HG03095 (cell line): ENCODE measurements around the gene FOXL1.

ENCODE experiments used
- ATAC-seq: cut with Tn5 transposase; IDR thresholded peaks from one replicate; pipeline ENCODE4 v1.9.1; 2021; ENCODE audit warnings: moderate library complexity; ENCODE audit not compliant: unreplicated experiment

Gene FOXL1

DNA sequence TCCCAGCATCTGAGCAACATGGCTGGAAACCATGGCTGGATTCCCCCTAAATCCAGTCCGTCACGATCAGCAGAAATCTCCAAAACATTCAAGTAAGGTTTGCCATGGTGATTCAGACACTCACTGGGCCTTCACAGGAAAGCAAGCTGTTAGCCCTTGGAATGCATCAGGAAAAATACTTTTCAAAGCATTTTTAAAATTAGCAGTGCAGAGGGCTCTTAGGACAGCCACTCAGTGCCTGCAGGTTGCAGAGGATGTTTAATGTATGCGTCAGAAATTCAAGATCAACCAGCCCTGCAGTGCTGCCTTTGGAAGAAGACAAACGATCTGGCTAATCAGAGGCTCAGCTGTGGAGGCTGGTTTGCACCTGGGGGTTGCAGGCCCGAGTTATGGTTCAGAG is 50.3 kb downstream of the FOXL1 start:
- no peak for ATAC-seq

- no peak for ATAC-seq
Observed at GRCh38 chr16:86630471-86630870, 52.1 kb downstream of the FOXL1 start.

DNA sequence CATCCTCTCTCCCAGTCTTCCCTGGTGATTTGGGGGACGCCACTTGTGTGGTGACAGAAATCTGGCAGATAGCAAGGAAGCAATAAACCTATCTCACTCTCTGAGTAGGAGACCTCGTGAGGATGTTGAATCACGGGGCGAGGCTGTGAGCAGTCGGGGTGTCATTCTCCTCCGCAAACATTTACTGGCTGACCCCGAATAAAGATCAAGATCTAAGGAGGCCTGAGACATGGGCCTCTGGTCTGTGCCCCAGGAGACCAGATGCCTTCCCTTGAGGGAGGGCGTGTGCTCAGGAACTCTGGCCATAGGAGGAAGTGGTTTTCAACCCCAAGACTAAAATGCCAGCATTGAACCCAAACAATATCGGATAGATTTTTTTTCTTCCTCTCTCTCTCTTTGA is 53.1 kb downstream of the FOXL1 start:
- ATAC-seq: no peak
